ENCODE data around the gene SLIT3.

SLIT3 gene

GRCh38 chr5:168710706-168711105, 590.2 kb downstream of the SLIT3 start:
- no peaks in the 10 kb centered on the region for H3K79me2 ChIP-seq (ENCODE audit: insufficient read depth, low read depth)
- H4K20me1 ChIP-seq (ENCODE audit: insufficient read depth) = no peaks in the 10 kb centered on the region
- H3K4me2 ChIP-seq = no peak overlapping the region
- H3K27ac ChIP-seq = no peak overlapping the region
- H3K36me3 ChIP-seq (ENCODE audit: insufficient read depth) = no peaks in the 10 kb centered on the region
- no peak for TF ChIP-seq CTCF (conservative IDR thresholded peaks at IDR 0.05; ENCODE audit: low read depth, low read length)
- H3K9ac ChIP-seq = no peak overlapping the region
- H2AFZ ChIP-seq (ENCODE audit: low read depth) = no peak overlapping the region
- H3K4me1 ChIP-seq (ENCODE audit: low read depth, poor library complexity, severe bottlenecking) = no peaks in the 10 kb centered on the region
- no peak overlapping the region for H3K4me3 ChIP-seq (IDR thresholded peaks at IDR 0.05; ENCODE audit: insufficient read depth, low read depth, low read length)
- no peaks in the 10 kb centered on the region for H3K27me3 ChIP-seq (ENCODE audit: insufficient read depth, low read depth)

GRCh38 chr5:168707716-168708695, 592.9 kb downstream of the SLIT3 start:
- H3K4me3 ChIP-seq (IDR thresholded peaks at IDR 0.05; ENCODE audit: insufficient read depth, low read depth, low read length) = no peak overlapping the region
- H3K4me1 ChIP-seq (ENCODE audit: low read depth, poor library complexity, severe bottlenecking) = no peaks in the 10 kb centered on the region
- H2AFZ ChIP-seq (ENCODE audit: low read depth) = no peak overlapping the region
- H3K36me3 ChIP-seq (ENCODE audit: insufficient read depth) = no peaks in the 10 kb centered on the region
- H3K9ac ChIP-seq = no peak overlapping the region
- H4K20me1 ChIP-seq (ENCODE audit: insufficient read depth) = no peaks in the 10 kb centered on the region
- no peaks in the 10 kb centered on the region for H3K79me2 ChIP-seq (ENCODE audit: insufficient read depth, low read depth)
- no peaks in the 10 kb centered on the region for H3K27me3 ChIP-seq (ENCODE audit: insufficient read depth, low read depth)
- no peak for TF ChIP-seq CTCF (conservative IDR thresholded peaks at IDR 0.05; ENCODE audit: low read depth, low read length)
- no peak overlapping the region for H3K27ac ChIP-seq
- no peak overlapping the region for H3K4me2 ChIP-seq

- Histone ChIP-seq H3K4me3 (IDR thresholded peaks at IDR 0.05; ENCODE audit: insufficient read depth, low read depth, low read length) (no peak overlapping the region), H3K79me2 (ENCODE audit: insufficient read depth, low read depth) (no peaks in the 10 kb centered on the region), H3K27ac (no peak overlapping the region), H2AFZ (ENCODE audit: low read depth) (no peak overlapping the region), H3K4me1 (ENCODE audit: low read depth, poor library complexity, severe bottlenecking) (no peaks in the 10 kb centered on the region), H3K9ac (no peak overlapping the region), H4K20me1 (ENCODE audit: insufficient read depth) (no peaks in the 10 kb centered on the region), H3K36me3 (ENCODE audit: insufficient read depth) (no peaks in the 10 kb centered on the region), H3K27me3 (ENCODE audit: insufficient read depth, low read depth) (no peaks in the 10 kb centered on the region), H3K4me2 (no peak overlapping the region)
- no peak for TF ChIP-seq CTCF (conservative IDR thresholded peaks at IDR 0.05; ENCODE audit: low read depth, low read length)
These were observed 594.3 kb downstream of the SLIT3 start for GRCh38 chr5:168706655-168707069.

- Histone ChIP-seq H3K36me3 (ENCODE audit: insufficient read depth) (no peaks in the 10 kb centered on the region), H3K4me3 (IDR thresholded peaks at IDR 0.05; ENCODE audit: insufficient read depth, low read depth, low read length) (no peak overlapping the region), H3K9ac (no peak overlapping the region), H3K27me3 (ENCODE audit: insufficient read depth, low read depth) (no peaks in the 10 kb centered on the region), H4K20me1 (ENCODE audit: insufficient read depth) (no peaks in the 10 kb centered on the region), H3K27ac (no peak overlapping the region), H3K4me1 (ENCODE audit: low read depth, poor library complexity, severe bottlenecking) (no peaks in the 10 kb centered on the region), H2AFZ (ENCODE audit: low read depth) (no peak overlapping the region), H3K4me2 (no peak overlapping the region), H3K79me2 (ENCODE audit: insufficient read depth, low read depth) (no peaks in the 10 kb centered on the region)
- no peak for TF ChIP-seq CTCF (conservative IDR thresholded peaks at IDR 0.05; ENCODE audit: low read depth, low read length)
These were observed 595.6 kb downstream of the SLIT3 start for GRCh38 chr5:168705321-168705720.
